HFFc6 (cell line): Measurements from ENCODE around the gene TGIF1. TPM values are rescaled to one million over a fixed set of nuclear protein-coding genes. Genes with fewer than 3 reads are reported as not detected.

ENCODE experiments used
- DNase-seq: peaks from one replicate; pipeline ENCODE4 v3.0.0-alpha.2; 2018
- H3K27ac Mint-ChIP-seq: 2 replicates; pipeline ENCODE4 v1.8.0; 2020; ENCODE audit warnings: mild to moderate bottlenecking, mixed read lengths
- H3K27me3 Mint-ChIP-seq: 2 replicates; pipeline ENCODE4 v1.8.0; 2021; ENCODE audit warnings: mild to moderate bottlenecking, moderate library complexity, mixed read lengths; ENCODE audit not compliant: insufficient read depth
- H3K36me3 Mint-ChIP-seq: 2 replicates; pipeline ENCODE4 v1.8.0; 2021; ENCODE audit warnings: low read depth, mixed read lengths
- H3K4me1 Mint-ChIP-seq: 2 replicates; pipeline ENCODE4 v1.8.0; 2020; ENCODE audit warnings: low read depth, mixed read lengths
- H3K4me3 Mint-ChIP-seq: 2 replicates; pipeline ENCODE4 v1.8.0; 2020; ENCODE audit warnings: mild to moderate bottlenecking, moderate library complexity, mixed read lengths
- H3K9me3 Mint-ChIP-seq: 2 replicates; pipeline ENCODE4 v1.8.0; 2020; ENCODE audit warnings: mild to moderate bottlenecking, mixed read lengths
- total RNA-seq, 6 experiments: library from RNA; stranded (reverse); fragmentation: NEBNext Ultra II Directional; extraction: Animal tissue kit (Norgen Biotek cat#: 25700); gene quantifications; 2 replicates in 1 of 6; 3 replicates in 5 of 6; pipeline ENCODE4 v1.2.3, GENCODE V29; 2021
- TF ChIP-seq, protein P1 (sequence below): fragments of 200-600 bp; sonication (generic); IDR thresholded peaks from 2 replicates; pipeline ENCODE4 v1.5.0; 2021; ENCODE audit warnings: antibody characterized with exemption, mild to moderate bottlenecking

Gene TGIF1
- total RNA-seq, 6 experiments from 2014 or later, result 41.3 to 59.9 (median 55.8) TPM

DNA sequence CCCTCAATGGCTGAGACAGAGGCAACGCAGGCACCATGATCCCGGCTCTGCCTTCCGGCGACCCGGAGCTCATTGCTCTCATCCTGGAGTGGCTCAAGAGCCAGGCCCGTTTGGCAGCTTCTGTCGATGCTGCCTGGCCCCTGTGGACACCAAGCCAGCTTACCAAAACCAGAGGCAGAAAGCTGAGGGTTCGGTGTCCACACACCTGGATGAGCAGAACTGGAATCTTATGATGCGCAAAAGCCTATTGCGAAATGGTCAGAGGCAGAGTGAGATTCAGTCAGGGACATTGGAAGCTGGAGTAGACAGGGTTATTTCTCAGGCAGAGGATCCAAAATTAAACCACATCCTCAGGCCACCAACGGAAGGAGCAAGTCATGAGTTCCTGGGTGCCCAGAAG lies 34.9 kb upstream of the TGIF1 start:
- Mint-ChIP-seq H3K36me3 (no peaks in the 10 kb centered on the region), H3K27me3 (peaks cover 11% of the 10 kb centered on the region), H3K4me3 (no peak overlapping the region), H3K4me1 (no peaks in the 10 kb centered on the region), H3K9me3 (no peaks in the 10 kb centered on the region), H3K27ac (no peak overlapping the region)
- TF ChIP-seq, protein P1, sequence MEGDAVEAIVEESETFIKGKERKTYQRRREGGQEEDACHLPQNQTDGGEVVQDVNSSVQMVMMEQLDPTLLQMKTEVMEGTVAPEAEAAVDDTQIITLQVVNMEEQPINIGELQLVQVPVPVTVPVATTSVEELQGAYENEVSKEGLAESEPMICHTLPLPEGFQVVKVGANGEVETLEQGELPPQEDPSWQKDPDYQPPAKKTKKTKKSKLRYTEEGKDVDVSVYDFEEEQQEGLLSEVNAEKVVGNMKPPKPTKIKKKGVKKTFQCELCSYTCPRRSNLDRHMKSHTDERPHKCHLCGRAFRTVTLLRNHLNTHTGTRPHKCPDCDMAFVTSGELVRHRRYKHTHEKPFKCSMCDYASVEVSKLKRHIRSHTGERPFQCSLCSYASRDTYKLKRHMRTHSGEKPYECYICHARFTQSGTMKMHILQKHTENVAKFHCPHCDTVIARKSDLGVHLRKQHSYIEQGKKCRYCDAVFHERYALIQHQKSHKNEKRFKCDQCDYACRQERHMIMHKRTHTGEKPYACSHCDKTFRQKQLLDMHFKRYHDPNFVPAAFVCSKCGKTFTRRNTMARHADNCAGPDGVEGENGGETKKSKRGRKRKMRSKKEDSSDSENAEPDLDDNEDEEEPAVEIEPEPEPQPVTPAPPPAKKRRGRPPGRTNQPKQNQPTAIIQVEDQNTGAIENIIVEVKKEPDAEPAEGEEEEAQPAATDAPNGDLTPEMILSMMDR, result no peak
- DNase-seq, result no peak

DNA sequence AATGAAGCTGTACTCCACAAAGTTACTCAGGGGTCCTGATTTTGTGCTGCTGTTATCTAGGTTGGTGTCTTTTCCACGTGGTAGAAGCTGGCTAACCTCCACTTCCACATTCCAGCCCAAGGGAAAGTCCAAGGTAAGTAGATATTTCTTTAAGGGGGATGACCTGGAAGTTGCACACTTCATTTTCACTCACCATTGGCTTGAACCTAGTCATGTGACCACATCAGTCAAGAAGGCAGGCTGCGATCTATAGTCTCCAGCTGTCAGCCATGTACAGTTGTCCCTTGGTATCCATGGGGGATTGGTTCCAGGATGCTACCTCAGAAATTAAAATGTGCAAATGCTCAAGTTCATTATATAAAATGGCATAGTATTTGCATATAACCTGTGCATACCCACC lies 31.9 kb upstream of the TGIF1 start:
- no peak for DNase-seq
- Mint-ChIP-seq H3K4me1 (no peaks in the 10 kb centered on the region), H3K27me3 (no peaks in the 10 kb centered on the region; the same call in 1 of the 2 replicates), H3K36me3 (no peaks in the 10 kb centered on the region), H3K27ac (no peak overlapping the region), H3K4me3 (no peak overlapping the region), H3K9me3 (no peaks in the 10 kb centered on the region)
- TF ChIP-seq, protein P1, result no peak

DNA sequence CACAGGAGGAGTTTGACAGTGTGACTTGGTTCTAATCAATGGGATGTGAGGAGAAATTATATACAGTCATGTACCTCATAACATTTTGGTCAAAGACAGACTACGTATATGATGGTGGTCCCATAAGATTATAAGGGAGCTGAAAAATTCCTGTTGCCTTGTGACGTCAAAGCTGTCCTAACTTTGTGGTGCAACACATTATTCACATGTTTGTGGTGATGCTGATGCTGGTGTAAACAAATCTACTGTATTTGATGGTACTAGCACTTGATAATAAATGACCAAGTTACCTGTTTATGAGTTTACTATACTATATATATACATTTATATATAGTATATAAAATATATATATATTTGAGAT lies 29.1 kb upstream of the TGIF1 start:
- no peak overlapping the region for H3K27ac Mint-ChIP-seq
- no peaks in the 10 kb centered on the region for H3K36me3 Mint-ChIP-seq
- TF ChIP-seq, protein P1, result no peak
- peaks cover 2% of the 10 kb centered on the region for H3K27me3 Mint-ChIP-seq
- H3K4me1 Mint-ChIP-seq, result no peaks in the 10 kb centered on the region
- H3K4me3 Mint-ChIP-seq, result no peak overlapping the region
- H3K9me3 Mint-ChIP-seq, result no peaks in the 10 kb centered on the region
- DNase-seq, result no peak

DNA sequence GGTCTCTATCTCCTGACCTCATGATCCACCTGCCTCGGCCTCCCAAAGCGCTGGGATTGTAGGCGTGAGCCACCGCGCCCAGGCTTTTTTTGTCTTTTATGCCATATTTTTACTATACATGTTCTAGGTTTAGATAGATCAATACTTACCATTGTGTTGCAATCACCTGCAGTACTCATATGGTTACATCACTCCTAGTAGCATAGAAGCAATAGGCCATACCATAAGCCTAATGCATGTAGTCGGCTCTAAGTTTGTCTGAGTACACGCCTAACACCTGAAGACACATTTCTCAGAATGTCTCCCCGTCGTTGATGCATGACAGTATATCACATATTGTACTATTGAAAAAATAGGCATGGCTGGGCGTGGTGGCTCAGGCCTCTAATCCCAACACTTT lies 27.1 kb upstream of the TGIF1 start:
- H3K9me3 Mint-ChIP-seq, result no peaks in the 10 kb centered on the region
- no peak overlapping the region for H3K27ac Mint-ChIP-seq
- no peaks in the 10 kb centered on the region for H3K4me1 Mint-ChIP-seq
- no peak overlapping the region for H3K4me3 Mint-ChIP-seq
- H3K36me3 Mint-ChIP-seq, result no peaks in the 10 kb centered on the region
- TF ChIP-seq, protein P1, result no peak
- DNase-seq, result no peak
- peaks cover 2% of the 10 kb centered on the region for H3K27me3 Mint-ChIP-seq

DNA sequence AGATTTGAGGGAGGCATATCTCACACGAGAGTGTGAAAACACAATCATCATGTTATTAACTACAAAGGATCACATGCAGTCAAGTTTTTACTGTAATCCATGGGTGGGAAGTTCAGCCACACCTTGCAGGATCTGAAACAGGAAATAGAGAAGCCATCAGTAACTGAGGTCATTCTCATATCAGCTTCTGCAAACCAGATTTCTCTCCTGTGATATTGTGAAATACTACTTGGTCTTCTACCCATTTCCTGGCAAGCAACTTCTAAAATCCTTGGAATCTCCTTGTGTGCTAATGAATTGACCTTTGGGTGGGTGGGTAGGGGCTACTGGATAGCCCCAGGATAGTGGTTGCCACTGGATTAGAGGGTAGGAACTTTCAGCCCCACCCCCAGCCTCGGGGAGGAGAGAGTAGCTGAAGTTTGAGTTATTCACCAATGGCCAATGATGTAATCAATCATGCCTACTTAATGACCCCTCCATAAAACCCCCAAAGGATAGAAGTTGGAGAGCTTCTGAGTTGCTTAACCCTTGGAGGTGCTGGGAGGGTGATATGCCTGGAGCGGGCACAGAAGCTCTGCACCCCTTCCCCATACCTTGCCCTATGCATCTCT lies 25.6 kb upstream of the TGIF1 start:
- TF ChIP-seq, protein P1, result no peak
- H3K27me3 Mint-ChIP-seq, result peaks cover 2% of the 10 kb centered on the region
- no peak for DNase-seq
- no peak overlapping the region for H3K4me3 Mint-ChIP-seq
- no peaks in the 10 kb centered on the region for H3K36me3 Mint-ChIP-seq
- no peak overlapping the region for H3K27ac Mint-ChIP-seq
- H3K9me3 Mint-ChIP-seq, result no peaks in the 10 kb centered on the region
- H3K4me1 Mint-ChIP-seq, result no peaks in the 10 kb centered on the region

DNA sequence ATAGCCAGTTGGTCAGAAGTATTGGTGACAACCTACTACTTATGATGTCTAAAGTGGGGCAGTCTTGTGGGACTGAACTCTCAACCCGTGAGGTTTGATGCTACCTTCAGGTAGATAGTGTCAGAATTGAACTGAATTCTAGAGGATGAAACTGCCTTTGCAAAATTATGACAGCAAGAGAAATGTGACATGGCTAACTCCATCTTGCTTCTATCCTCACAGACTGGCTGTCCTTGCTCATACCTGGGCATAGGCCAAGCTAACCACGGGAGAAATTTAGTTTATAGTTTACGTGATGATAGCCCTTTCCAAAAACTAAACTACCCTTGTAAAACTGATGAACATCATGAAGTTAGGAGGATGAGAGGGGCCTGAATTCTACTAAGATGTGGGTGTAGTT lies 24.9 kb upstream of the TGIF1 start:
- TF ChIP-seq, protein P1, result no peak
- no peak overlapping the region for H3K27ac Mint-ChIP-seq
- H3K4me3 Mint-ChIP-seq, result no peak overlapping the region
- no peaks in the 10 kb centered on the region for H3K9me3 Mint-ChIP-seq
- no peaks in the 10 kb centered on the region for H3K4me1 Mint-ChIP-seq
- H3K27me3 Mint-ChIP-seq, result peaks cover 2% of the 10 kb centered on the region
- no peak for DNase-seq
- no peaks in the 10 kb centered on the region for H3K36me3 Mint-ChIP-seq
